22Rv1 (cell line): ENCODE data around the gene HSDL2.

Experiments used
- ZFX ChIP-seq: fragments of 450-650 bp; IDR thresholded peaks from 2 replicates; pipeline ENCODE4 v1.6.1; 2017; ENCODE audit warnings: antibody characterized with exemption, borderline replicate concordance
- TF ChIP-seq, protein P1 (sequence below): fragments of 450-650 bp; IDR thresholded peaks from 2 replicates; pipeline ENCODE4 v1.5.1; 2017; ENCODE audit warnings: mild to moderate bottlenecking

DNA sequence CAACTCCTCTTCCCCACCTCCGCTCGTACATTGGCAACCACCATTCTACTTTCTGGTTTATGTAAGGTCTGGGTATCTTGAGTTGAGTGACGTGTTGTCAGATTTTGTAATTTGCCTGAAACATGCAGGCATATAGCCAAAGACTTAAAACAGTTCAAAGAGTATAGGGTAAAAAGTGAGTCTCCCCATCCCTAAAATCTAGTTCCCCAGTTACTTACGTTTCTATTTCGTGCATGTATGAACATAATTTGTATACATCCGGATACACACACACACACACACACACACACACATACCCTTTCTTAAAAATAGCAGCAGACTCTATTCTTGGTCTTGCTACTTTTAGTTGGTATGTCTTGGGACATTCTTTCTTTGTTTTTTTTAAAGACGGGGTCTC lies 915 bp downstream of the HSDL2 start:
- TF ChIP-seq, protein P1, sequence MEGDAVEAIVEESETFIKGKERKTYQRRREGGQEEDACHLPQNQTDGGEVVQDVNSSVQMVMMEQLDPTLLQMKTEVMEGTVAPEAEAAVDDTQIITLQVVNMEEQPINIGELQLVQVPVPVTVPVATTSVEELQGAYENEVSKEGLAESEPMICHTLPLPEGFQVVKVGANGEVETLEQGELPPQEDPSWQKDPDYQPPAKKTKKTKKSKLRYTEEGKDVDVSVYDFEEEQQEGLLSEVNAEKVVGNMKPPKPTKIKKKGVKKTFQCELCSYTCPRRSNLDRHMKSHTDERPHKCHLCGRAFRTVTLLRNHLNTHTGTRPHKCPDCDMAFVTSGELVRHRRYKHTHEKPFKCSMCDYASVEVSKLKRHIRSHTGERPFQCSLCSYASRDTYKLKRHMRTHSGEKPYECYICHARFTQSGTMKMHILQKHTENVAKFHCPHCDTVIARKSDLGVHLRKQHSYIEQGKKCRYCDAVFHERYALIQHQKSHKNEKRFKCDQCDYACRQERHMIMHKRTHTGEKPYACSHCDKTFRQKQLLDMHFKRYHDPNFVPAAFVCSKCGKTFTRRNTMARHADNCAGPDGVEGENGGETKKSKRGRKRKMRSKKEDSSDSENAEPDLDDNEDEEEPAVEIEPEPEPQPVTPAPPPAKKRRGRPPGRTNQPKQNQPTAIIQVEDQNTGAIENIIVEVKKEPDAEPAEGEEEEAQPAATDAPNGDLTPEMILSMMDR = no peak
- no peak for TF ChIP-seq ZFX
